Measurements from ENCODE around the gene RTN4.
A peak's percentile ranks its signal among the peaks of the same experiment; 100 is the strongest.
"Not testable (repeated sequence)": the region's sequence is repeated elsewhere in the genome, so short reads cannot be mapped to it uniquely, and the experiment has no call there.

Gene RTN4

DNA sequence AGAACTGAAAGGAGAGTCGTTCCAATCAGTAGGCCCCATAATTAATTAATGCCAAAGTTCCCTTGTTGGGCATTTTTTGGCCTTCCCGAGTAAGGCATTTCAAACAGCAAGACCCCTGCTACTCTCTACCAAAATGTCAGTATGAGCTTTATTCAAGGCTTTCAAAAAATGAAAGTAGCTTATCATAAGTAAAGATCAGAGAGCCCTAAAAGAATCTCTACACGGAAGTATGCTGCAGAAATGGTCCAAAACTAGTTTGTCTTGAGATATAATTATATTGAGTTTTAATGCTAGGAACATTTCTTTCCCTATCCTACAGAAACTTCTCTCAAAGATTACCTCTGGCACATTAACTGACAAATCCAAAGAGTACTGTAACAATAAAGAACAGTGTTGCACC is 43.9 kb downstream of the RTN4 start:
- DNase-seq (ENCODE audit: low spot score), result peak; percentile 22

DNA sequence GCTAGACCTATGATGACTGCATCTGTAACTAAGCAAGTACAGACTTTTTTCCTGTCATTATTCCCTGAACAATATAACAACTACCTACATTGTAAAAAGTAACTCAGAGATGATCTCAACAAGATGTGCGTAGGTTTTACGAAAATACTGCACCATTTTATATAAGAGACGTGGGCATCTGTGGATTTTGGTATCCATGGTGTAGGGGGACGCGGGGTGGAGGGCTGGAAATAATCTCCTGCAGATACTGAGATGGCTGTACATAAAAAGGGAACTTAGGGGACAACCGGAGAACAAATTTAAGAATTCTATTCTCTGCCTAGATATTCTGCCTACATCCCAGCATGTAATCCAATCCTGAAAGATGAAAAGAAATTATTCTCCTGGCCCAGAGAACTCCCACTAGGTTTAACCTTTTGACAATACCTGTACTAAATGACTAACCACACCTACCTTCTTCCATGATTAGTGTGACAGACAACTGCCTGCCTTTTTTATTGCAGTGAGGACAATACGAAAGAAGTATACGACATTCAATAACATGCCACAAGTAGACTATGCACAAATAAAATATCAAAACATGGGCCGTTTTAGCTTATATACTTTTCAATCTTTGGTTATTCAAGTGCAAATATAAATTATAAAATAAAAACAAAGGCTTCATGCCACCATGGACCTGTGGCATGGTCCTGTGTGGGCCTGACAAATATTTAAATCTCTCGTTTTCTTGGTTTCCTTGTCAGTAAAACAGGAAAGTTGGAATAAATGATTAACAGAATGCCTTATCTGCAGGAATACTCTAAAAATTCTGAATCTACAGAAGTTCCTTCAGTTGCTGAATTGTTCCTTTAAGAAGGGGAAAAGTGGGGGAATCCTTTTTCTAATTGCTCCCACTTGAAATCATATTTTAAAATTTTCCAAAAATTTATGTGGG is 46.3 kb downstream of the RTN4 start:
- no peak for DNase-seq (ENCODE audit: low spot score)

- no peak for DNase-seq (ENCODE audit: low spot score)
Measured at GRCh38 chr2:55001716-55002115, 48.5 kb downstream of the RTN4 start.

- no peak for DNase-seq (ENCODE audit: low spot score)
Measured at GRCh38 chr2:55000341-55000740, 49.9 kb downstream of the RTN4 start.

GRCh38 chr2:54999182-54999581 is 51.1 kb downstream of the RTN4 start:
- DNase-seq (ENCODE audit: low spot score), result peak; percentile 70

DNA sequence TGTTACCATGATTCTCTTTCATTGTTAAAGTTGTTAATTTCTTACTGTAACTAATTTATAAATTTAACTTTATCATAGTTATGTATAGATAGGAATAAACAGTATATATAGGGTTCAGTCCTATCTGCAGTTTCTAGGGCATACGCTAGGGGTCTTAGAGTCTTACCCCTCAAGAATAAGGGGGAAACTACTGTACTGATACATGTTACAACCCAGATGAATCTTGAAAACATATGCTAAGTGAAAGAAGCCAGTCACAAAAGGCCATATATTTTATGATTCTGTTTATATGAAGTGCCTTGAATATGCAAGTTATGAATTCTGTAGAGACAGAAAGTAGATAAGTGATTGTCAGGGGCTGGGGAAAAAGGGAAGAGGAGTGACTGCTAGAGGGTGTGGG is 52.4 kb downstream of the RTN4 start:
- DNase-seq (ENCODE audit: low spot score), result no peak

GRCh38 chr2:54995553-54995952 is 54.7 kb downstream of the RTN4 start:
- DNase-seq (ENCODE audit: low spot score), result no peak

- DNase-seq (ENCODE audit: low spot score), result not testable (repeated sequence)
Measured at GRCh38 chr2:54990694-54991093, 59.6 kb downstream of the RTN4 start.

GRCh38 chr2:54988612-54989011 is 61.6 kb downstream of the RTN4 start:
- no peak for DNase-seq (ENCODE audit: low spot score)

DNA sequence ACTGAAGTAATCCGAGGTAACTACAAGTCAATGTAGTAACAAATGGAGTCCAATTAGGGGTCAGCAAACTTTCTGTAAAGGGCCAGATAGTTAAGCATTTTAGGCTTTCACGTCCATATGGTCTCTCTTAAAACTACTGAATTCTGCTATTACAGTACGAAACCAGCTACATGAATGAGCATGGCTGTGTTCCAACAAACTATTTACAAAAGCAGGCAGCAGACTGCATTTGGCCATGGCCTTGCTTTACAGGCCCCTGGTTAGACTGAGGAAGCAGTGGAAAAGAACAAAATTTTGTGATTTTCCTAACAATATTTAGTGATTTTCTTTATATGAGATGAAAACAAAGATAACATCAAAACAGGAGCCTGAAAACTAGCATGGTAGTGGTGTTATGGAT is 64.0 kb downstream of the RTN4 start:
- DNase-seq (ENCODE audit: low spot score), result no peak

- DNase-seq (ENCODE audit: low spot score), result no peak
Measured at GRCh38 chr2:54984476-54984875, 65.8 kb downstream of the RTN4 start.

GRCh38 chr2:54983345-54984220 is 66.7 kb downstream of the RTN4 start:
- no peak for DNase-seq (ENCODE audit: low spot score)

DNA sequence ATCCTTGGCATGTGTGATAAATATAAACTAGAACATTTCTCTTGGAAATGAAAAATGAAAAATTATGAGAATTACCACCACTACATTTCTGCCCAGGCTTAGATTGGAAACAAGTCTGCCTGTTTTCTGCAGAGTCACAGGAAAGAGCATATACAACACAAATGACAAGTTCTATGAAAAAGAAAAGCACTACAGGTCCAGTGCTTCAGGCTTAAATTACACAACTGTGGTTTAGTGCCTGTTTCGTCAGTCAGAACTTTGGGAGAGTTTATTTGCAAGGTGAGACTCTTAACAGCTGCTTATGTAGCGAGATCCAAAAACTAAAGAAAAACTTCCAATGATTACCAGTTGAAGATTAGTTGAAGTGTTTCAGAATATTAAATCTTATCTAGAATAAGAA is 68.9 kb downstream of the RTN4 start:
- no peak for DNase-seq (ENCODE audit: low spot score)

DNA sequence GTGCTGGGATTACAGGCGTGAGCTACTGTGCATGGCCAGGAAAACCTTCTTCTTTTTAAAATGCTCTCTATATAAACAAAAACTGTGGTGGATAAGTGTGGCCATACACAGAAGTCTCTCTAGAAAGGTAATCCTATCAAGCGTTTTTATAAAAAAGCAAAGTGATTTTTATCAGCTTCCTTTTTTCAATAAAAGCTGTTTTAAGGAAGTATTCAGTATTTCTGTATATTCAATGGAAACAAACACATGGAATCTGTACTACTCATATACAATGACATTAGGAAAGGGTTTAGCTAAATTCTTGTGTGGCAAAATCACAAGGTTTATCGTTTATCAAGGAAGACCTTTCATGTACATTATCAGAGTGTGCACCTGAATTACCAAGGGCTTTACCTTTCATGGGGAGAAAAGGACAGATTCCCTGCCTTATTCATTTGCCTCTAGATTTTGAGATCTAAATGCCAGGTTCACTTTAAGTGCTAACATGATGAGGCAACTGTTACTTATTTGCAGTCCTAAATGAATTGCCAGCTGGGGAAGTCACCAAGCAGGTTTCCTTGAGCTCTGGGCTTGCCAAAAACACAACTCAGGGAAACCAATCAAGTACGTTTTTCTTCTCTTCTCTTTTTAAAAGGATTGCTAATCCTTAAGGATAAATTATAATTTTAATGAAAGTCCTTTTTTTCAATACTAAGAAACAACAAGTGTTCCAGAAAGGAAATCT is 70.8 kb downstream of the RTN4 start:
- DNase-seq (ENCODE audit: low spot score), result peak; percentile 71

DNA sequence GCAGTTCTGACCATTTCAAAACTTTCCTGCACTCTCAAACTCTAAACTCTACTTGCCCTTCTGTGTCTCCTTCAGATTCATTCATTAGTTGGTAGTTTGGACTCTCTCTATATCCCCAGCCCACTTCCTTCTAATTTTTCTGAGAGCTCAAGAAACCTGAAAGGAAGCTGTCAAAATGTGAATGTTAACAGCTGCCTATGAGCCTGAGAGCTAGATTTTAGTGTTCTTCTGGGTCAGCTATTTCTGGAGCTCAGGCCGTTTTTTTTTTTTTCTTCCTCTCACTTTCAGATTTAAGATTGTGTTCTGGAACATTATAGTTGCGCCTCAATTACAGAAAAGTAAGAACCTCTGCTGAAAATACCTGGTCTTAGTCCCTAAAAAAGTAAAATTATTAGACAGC is 73.1 kb downstream of the RTN4 start:
- DNase-seq (ENCODE audit: low spot score), result no peak

DNA sequence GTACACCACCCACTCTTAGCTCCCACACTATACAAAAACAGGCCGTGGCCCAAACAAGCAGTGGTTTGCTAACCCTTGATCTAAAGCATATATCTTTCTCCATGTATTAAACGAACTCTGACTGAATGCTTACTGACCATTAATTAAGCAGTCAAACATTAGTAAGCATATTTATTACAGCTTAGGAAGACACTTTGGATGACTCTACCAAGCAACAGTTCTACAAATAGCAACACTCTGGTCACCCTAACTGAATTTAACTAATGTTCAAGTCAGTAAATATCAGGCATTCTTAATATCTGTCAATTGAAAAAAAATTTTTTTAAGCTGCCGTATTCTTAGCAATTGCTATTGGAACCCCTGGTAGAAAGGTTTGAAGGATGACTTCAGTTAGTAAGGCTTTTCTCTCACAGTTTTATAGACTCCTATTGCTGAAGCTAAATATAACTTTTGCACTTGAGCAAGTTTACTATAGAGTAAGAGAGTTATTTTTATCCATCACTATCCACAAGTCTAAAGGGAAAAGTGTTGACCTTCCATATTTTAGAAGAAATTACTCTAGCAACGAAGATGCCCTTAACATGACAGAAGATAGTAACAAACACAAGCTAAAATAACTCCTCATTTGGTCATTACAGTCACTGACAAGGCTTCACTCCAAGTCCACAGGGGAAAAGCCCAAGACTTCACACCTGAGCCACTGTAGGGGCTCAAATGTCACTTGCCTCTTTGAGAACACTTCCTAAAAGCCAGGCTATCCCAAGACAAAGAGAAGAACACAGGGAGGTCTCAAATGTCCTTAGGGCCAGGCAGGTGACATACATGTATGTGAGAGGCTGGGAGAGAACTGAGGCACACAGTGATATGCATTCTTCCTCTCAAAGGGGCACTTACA is 74.4 kb downstream of the RTN4 start:
- no peak for DNase-seq (ENCODE audit: low spot score)

DNA sequence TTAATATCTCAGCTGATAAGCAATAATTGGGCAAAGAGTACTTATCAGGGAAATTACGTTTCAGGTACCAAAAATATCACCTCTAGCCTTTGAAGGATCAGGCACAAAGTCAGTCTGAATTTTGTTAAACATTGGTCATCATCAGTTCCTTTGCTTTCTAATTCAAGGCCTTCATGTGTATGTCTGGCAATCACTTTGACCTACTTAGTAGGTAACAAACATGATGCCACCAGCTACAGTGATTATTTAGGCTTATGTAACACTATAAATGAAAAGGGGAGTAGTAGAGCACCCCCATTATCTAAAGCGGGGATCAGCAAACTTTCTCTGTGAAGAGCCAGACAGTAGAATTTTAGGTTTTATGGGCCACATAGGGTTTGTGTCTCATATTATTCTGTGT is 75.1 kb downstream of the RTN4 start:
- DNase-seq (ENCODE audit: low spot score), result peak; percentile 61

DNA sequence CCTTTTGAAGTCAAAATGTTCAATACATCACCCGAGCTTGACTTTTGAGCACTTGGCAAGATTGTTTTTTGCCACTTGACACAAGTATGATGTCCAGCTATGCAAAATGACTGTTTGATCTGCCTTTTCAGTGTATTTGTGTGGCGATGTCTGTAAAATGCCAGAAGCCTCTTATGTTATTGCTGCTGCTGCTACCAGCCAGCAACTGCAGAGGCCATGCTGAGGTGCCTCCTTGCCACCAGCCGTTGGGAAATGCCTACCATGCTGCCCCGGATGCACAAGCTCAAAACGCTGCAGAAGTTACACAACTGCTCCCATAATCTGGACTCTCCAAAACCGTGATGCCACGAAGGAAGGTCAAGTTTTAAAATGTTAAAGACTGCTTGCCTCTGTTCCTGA is 80.3 kb downstream of the RTN4 start:
- peak; percentile 6 for DNase-seq (ENCODE audit: low spot score)

GRCh38 chr2:54969295-54969939 is 80.8 kb downstream of the RTN4 start:
- peak; percentile 2 for DNase-seq (ENCODE audit: low spot score)

- peak; percentile 12 for DNase-seq (ENCODE audit: low spot score)
Measured at GRCh38 chr2:54968561-54969218, 81.6 kb downstream of the RTN4 start.

Data from cerebellar cortex (tissue), 1 donor.